Suprapubic skin (tissue), 4 donors: Measurements from ENCODE around the gene NFATC2.

Experiments used
- CTCF ChIP-seq, 2 donors: fragments of 200-600 bp in 1 of 2; fragments of 450-650 bp in 1 of 2; sonication (generic) in 1 of 2; IDR thresholded peaks; one replicate each; pipeline ENCODE4 v1.5.1; 2016 to 2019; ENCODE audit warnings: antibody characterized with exemption in 2 of 2, mild to moderate bottlenecking in 1 of 2, moderate library complexity in 1 of 2
- EP300 ChIP-seq: sonication (generic); formaldehyde crosslinking; IDR thresholded peaks from one replicate; pipeline ENCODE4 v1.6.1; 2017; ENCODE audit warnings: antibody characterized with exemption
- POLR2A ChIP-seq, 2 donors: fragments of 450-650 bp; IDR thresholded peaks; one replicate each; pipeline ENCODE4 v1.6.1; 2017; ENCODE audit warnings: antibody characterized with exemption in 2 of 2, mild to moderate bottlenecking in 2 of 2, moderate library complexity in 2 of 2
- POLR2AphosphoS5 ChIP-seq, 3 donors: sonication (generic); formaldehyde crosslinking; IDR thresholded peaks; one replicate each; pipeline ENCODE4 v1.6.1; 2017; ENCODE audit warnings: antibody characterized with exemption in 3 of 3

DNA sequence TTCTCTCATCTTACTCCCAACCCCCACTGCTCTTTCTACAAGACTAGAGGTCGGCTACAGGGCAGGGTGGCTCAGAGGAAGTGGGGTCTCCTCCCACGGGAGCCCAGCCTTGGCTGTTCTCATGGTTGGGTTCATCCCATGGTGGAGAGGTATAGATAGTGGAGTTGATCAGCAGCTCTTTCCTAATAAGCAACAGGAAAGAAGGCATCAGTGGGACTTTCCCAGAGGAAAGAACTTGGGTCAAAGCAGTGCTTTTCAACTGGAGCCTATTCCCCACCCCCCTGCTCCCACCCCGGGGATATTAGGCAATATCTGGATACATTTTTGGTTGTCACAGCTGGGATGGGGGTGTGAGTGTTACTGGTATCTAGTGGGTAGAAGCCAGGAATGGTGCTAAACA, 200.9 kb downstream of the NFATC2 start:
- TF ChIP-seq CTCF (IDR thresholded peaks at IDR 0.05), result no peak
- TF ChIP-seq POLR2AphosphoS5 (IDR thresholded peaks at IDR 0.05), result no peak
- no peak for TF ChIP-seq POLR2A (IDR thresholded peaks at IDR 0.05)
- TF ChIP-seq EP300, result no peak
